H1 (cell line): ENCODE data around the gene ZSWIM9. TPM values are rescaled to one million over a fixed set of nuclear protein-coding genes. Genes with fewer than 3 reads are reported as not detected.

Experiments used
- CTCF ChIA-PET: fragments of 300-600 bp; sonication (Branson Sonifier 250); formaldehyde crosslinking; loops from one replicate; lab custom pipeline; 2021; ENCODE audit not compliant: partially characterized antibody; lab: Charles Lee
- POLR2A ChIA-PET: fragments of 300-600 bp; sonication (Branson Sonifier 250); formaldehyde crosslinking; loops from one replicate; lab custom pipeline; 2021; ENCODE audit warnings: inconsistent platforms; ENCODE audit not compliant: partially characterized antibody; lab: Charles Lee
- DNase-seq, 2 experiments: peaks; one replicate each; pipeline versions ENCODE4 v3.0.0 to v3.0.0-alpha.2; 2010 to 2022; ENCODE audit warnings: low spot score in 2 of 2, low read depth in 1 of 2, mixed read lengths in 1 of 2
- FAIRE-seq: peaks from 2 replicates; lab custom pipeline; 2011; peaks lifted over from hg19 to GRCh38; lab: Jason Lieb, UNC
- H2AFZ ChIP-seq: 2 replicates; pipeline ENCODE4 v1.8.1; 2012; ENCODE audit warnings: low read length, inconsistent platforms
- H2AK5ac ChIP-seq: 2 replicates; pipeline ENCODE4 v1.6.1; 2013; ENCODE audit warnings: low read depth, low read length
- H2BK120ac ChIP-seq: replicated peaks from 2 replicates; pipeline ENCODE3; 2013; ENCODE audit warnings: low read depth, low read length, inconsistent platforms
- H2BK12ac ChIP-seq: 2 replicates; pipeline ENCODE4 v1.6.1; 2013; ENCODE audit warnings: low read depth, low read length
- H2BK15ac ChIP-seq: 2 replicates; pipeline ENCODE4 v1.6.1; 2013; ENCODE audit warnings: low read length
- H2BK20ac ChIP-seq: 2 replicates; pipeline ENCODE4 v1.6.1; 2013; ENCODE audit warnings: low read length
- H2BK5ac ChIP-seq: 2 replicates; pipeline ENCODE4 v1.6.1; 2013; ENCODE audit warnings: low read depth, low read length
- H3K14ac ChIP-seq: 2 replicates; pipeline ENCODE4 v1.6.1; 2013; ENCODE audit warnings: inconsistent platforms; ENCODE audit not compliant: insufficient read length
- H3K18ac ChIP-seq: 2 replicates; pipeline ENCODE4 v1.6.1; 2013; ENCODE audit warnings: low read length; ENCODE audit errors: extremely low read depth
- H3K23ac ChIP-seq: 2 replicates; pipeline ENCODE4 v1.6.1; 2013; ENCODE audit warnings: inconsistent platforms; ENCODE audit not compliant: insufficient read length
- H3K23me2 ChIP-seq: 2 replicates; pipeline ENCODE4 v1.6.1; 2013; ENCODE audit warnings: low read depth, low read length
- H3K27ac ChIP-seq: 2 replicates; pipeline ENCODE4 v1.6.1; 2011; ENCODE audit warnings: low read depth, low read length, inconsistent platforms
- H3K27me3 ChIP-seq, 4 experiments: replicated peaks in 1 of 4; 1 replicate in 1 of 4; 2 replicates in 3 of 4; pipeline versions ENCODE4 v1.6.1 to v1.8.1; 2011 to 2013; ENCODE audit warnings: low read length in 3 of 4, mild to moderate bottlenecking in 3 of 4, inconsistent platforms in 2 of 4, mixed read lengths in 2 of 4, moderate library complexity in 1 of 4; ENCODE audit not compliant: control insufficient read depth in 3 of 4, insufficient read depth in 3 of 4; ENCODE audit errors: extremely low read depth in 1 of 4
- H3K36me3 ChIP-seq, 4 experiments: 2 replicates each; pipeline versions ENCODE4 v1.6.1 to v1.8.1; 2011 to 2013; ENCODE audit warnings: mild to moderate bottlenecking in 4 of 4, low read length in 3 of 4, moderate library complexity in 2 of 4, control low read depth in 1 of 4, inconsistent platforms in 1 of 4; ENCODE audit not compliant: insufficient read depth in 4 of 4, control insufficient read depth in 2 of 4
- H3K4ac ChIP-seq: replicated peaks from 2 replicates; pipeline ENCODE3; 2013; ENCODE audit warnings: low read length, low read depth, mixed read lengths, inconsistent platforms; ENCODE audit not compliant: insufficient read length
- H3K4me1 ChIP-seq, 4 experiments: replicated peaks in 1 of 4; 1 replicate in 1 of 4; 2 replicates in 3 of 4; pipeline versions ENCODE4 v1.6.1 to v1.8.1; 2011 to 2013; ENCODE audit warnings: low read length in 3 of 4, inconsistent platforms in 2 of 4, mixed read lengths in 1 of 4; ENCODE audit not compliant: insufficient read depth in 4 of 4, control insufficient read depth in 3 of 4
- H3K4me2 ChIP-seq, 2 experiments: 2 replicates each; pipeline versions ENCODE4 v1.6.1 to v1.8.1; 2011 to 2013; ENCODE audit warnings: low read depth in 2 of 2, low read length in 2 of 2, control low read depth in 1 of 2, inconsistent platforms in 1 of 2, mild to moderate bottlenecking in 1 of 2; ENCODE audit not compliant: insufficient read depth in 1 of 2
- H3K4me3 ChIP-seq, 4 experiments: fragments of 200-600, 300-600 bp in 1 of 4; sonication (generic), shearing (Covaris generic), sonication (Bioruptor Twin) in 1 of 4; 2 replicates each; pipeline versions ENCODE4 v1.5.1 to v1.8.1; 2011 to 2016; ENCODE audit warnings: low read length in 4 of 4, low read depth in 3 of 4, control low read depth in 2 of 4, inconsistent platforms in 2 of 4, mild to moderate bottlenecking in 2 of 4, mixed read lengths in 1 of 4, moderate library complexity in 1 of 4; ENCODE audit not compliant: insufficient read depth in 2 of 4; ENCODE audit errors: extremely low read depth in 1 of 4
- H3K56ac ChIP-seq: replicated peaks from 2 replicates; pipeline ENCODE3; 2013; ENCODE audit warnings: low read depth, mild to moderate bottlenecking, mixed read lengths, low read length, inconsistent platforms; ENCODE audit not compliant: insufficient read length
- H3K79me1 ChIP-seq: 2 replicates; pipeline ENCODE4 v1.6.1; 2013; ENCODE audit warnings: low read depth, low read length, control low read depth
- H3K79me2 ChIP-seq, 2 experiments: 2 replicates each; pipeline versions ENCODE4 v1.6.1 to v1.8.1; 2012 to 2013; ENCODE audit warnings: low read length in 2 of 2, mild to moderate bottlenecking in 2 of 2, inconsistent platforms in 1 of 2; ENCODE audit not compliant: insufficient read depth in 2 of 2, control insufficient read depth in 1 of 2
- H3K9ac ChIP-seq, 4 experiments: replicated peaks in 1 of 4; 1 replicate in 1 of 4; 2 replicates in 3 of 4; pipeline versions ENCODE4 v1.6.1 to v1.8.1; 2011 to 2013; ENCODE audit warnings: low read depth in 3 of 4, low read length in 3 of 4, control low read depth in 2 of 4, mild to moderate bottlenecking in 2 of 4, moderate library complexity in 2 of 4, inconsistent platforms in 1 of 4; ENCODE audit errors: extremely low read depth in 1 of 4
- H3K9me3 ChIP-seq, 2 experiments: 2 replicates each; pipeline versions ENCODE4 v1.6.1 to v1.8.1; 2012 to 2013; ENCODE audit warnings: mild to moderate bottlenecking in 2 of 2, moderate library complexity in 2 of 2, control low read depth in 1 of 2, inconsistent platforms in 1 of 2, low read depth in 1 of 2, low read length in 1 of 2, mixed read lengths in 1 of 2; ENCODE audit not compliant: insufficient read depth in 2 of 2
- H4K20me1 ChIP-seq, 2 experiments: replicated peaks in 1 of 2; 2 replicates each; pipeline versions ENCODE3 to v1.8.1; 2011 to 2013; ENCODE audit warnings: inconsistent platforms in 2 of 2, low read length in 2 of 2, mild to moderate bottlenecking in 1 of 2; ENCODE audit not compliant: insufficient read depth in 2 of 2, control insufficient read depth in 1 of 2
- H4K5ac ChIP-seq: 2 replicates; pipeline ENCODE4 v1.6.1; 2013; ENCODE audit warnings: low read length, low read depth, mixed read lengths, inconsistent platforms; ENCODE audit not compliant: insufficient read length
- H4K8ac ChIP-seq: 2 replicates; pipeline ENCODE4 v1.8.0; 2013; ENCODE audit warnings: mild to moderate bottlenecking, moderate library complexity, low read length, inconsistent platforms; ENCODE audit not compliant: insufficient read depth; ENCODE audit errors: extremely low read depth
- H4K91ac ChIP-seq: replicated peaks from 2 replicates; pipeline ENCODE3; 2013; ENCODE audit warnings: low read length, mixed read lengths, inconsistent platforms; ENCODE audit not compliant: insufficient read length
- BACH1 ChIP-seq: IDR thresholded peaks from 2 replicates; pipeline ENCODE4 v1.6.1; 2012; ENCODE audit warnings: low read length, improper control_type of control experiment
- JUN ChIP-seq: IDR thresholded peaks from 2 replicates; pipeline ENCODE4 v1.6.1; 2011; ENCODE audit warnings: low read depth, mild to moderate bottlenecking, improper control_type of control experiment, low read length
- RAD21 ChIP-seq, 2 experiments: IDR thresholded peaks in 1 of 2; conservative IDR thresholded peaks in 1 of 2; 2 replicates each; pipeline ENCODE4 v1.6.1; 2011; ENCODE audit warnings: low read depth in 2 of 2, low read length in 2 of 2, improper control_type of control experiment in 1 of 2, inconsistent platforms in 1 of 2, mild to moderate bottlenecking in 1 of 2, moderate library complexity in 1 of 2
- TEAD4 ChIP-seq: IDR thresholded peaks from 2 replicates; pipeline ENCODE4 v1.6.1; 2012; ENCODE audit warnings: low read depth, low read length, inconsistent platforms, mixed read lengths
- WGBS, 2 experiments: shearing (Covaris generic) in 1 of 2; methylation state at CpG; one replicate each; pipeline versions ENCODE4 v1.1.6 to v1.1.7; 2013 to 2015; ENCODE audit warnings: low lambda C conversion rate in 2 of 2, mixed read lengths in 2 of 2, inconsistent platforms in 1 of 2, low coverage in 1 of 2, missing lambda C conversion rate in 1 of 2; ENCODE audit not compliant: insufficient replicate concordance in 2 of 2, insufficient coverage in 1 of 2, insufficient read length in 1 of 2; ENCODE audit errors: extremely low coverage in 1 of 2, missing lambda C conversion rate in 1 of 2; 5-methylcytosine and 5-hydroxymethylcytosine counted together
- polyA plus RNA-seq, 7 experiments: library from polyadenylated mRNA; depleted of rRNA in 3 of 7; stranded (reverse) in 5 of 7; unstranded in 2 of 7; fragments of >200 nt in 5 of 7; fragments of 200-250 nt in 2 of 7; gene quantifications; 1 replicate in 5 of 7; 2 replicates in 1 of 7; 4 replicates in 1 of 7; pipeline versions ENCODE4 v1.2.1 to v1.2.3, GENCODE V29; 2011 to 2013; ENCODE audit warnings: missing spikeins in 2 of 7, mixed read lengths in 2 of 7
- total RNA-seq: library from RNA; stranded (reverse); fragmentation: NEBNext Ultra II Directional; extraction: Animal tissue kit (Norgen Biotek cat#: 25700); gene quantifications from 2 replicates; pipeline ENCODE4 v1.2.1, GENCODE V29; 2021
- TF ChIP-seq, protein P1 (sequence below), 3 experiments: IDR thresholded peaks; 1 replicate in 2 of 3; 2 replicates in 1 of 3; pipeline versions ENCODE4 v1.5.1 to v1.6.1; 2011; ENCODE audit warnings: low read length in 3 of 3, mild to moderate bottlenecking in 3 of 3, inconsistent platforms in 2 of 3, low read depth in 1 of 3, moderate library complexity in 1 of 3; ENCODE audit not compliant: insufficient read depth in 1 of 3; ENCODE audit errors: control extremely low read depth in 1 of 3

ZSWIM9 gene
- total and polyA plus RNA-seq, 2 of the 8 experiments (the other 6 are each of a cell fraction or from before 2014, with no cell fraction given): 1.5 to 10.4 TPM

DNA sequence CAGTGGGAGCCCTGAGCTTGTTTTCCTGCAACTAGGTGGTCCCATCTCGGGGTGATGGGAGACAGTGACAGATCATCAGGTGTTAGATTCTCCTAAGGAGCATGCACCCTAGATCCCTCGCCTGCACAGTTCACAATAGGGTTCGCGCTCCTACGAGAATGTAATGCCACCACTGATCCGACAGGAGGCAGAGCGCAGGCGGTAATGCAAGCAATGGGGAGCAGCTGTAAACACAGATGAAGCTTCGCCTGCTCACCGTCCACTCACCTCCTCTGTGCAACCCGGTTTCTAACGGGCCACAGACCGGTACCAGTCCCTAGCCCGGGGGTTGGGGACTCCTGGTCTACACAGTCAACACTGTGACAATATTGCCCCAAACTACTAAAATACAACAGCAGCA is 46.5 kb downstream of the ZSWIM9 start:
- Histone ChIP-seq H3K14ac (no peak overlapping the region), H3K4me3 (no peak overlapping the region), H2BK12ac (no peak overlapping the region), H3K79me2 (no peaks in the 10 kb centered on the region), H3K36me3 (no peaks in the 10 kb centered on the region), H3K9me3 (no peaks in the 10 kb centered on the region), H3K23ac (no peak overlapping the region), H2BK5ac (no peak overlapping the region), H2BK15ac (no peak overlapping the region), H4K20me1 (peaks cover 0 to 2% of the 10 kb centered on the region in 2 experiments), H3K4ac (no peak overlapping the region), H4K8ac (no peak overlapping the region), H2BK120ac (no peak overlapping the region), H3K27me3 (no peaks in the 10 kb centered on the region), H4K91ac (no peak overlapping the region), H3K4me2 (no peak overlapping the region), H3K9ac (no peak overlapping the region), H4K5ac (no peak overlapping the region), H3K23me2 (no peaks in the 10 kb centered on the region), H2AK5ac (no peak overlapping the region), H2AFZ (no peak overlapping the region), H2BK20ac (no peak overlapping the region), H3K79me1 (no peaks in the 10 kb centered on the region)
- CTCF ChIA-PET: interaction anchor here (0.5 to 6.8 kb wide), 31 partner anchors 8 to 1344 kb away, joined by 3 to 68 read pairs (median 4); partner anchors contain the start of genes CARD8 and ZNF114
- FAIRE-seq (peak; percentile 77), DNase-seq (peak in 1 of 2 experiments; percentile 74)
- POLR2A ChIA-PET: interaction anchor here (1.2 to 2.9 kb wide), 2 partner anchors 13 to 18 kb away, joined by 3 to 9 read pairs; no protein-coding TSS in a partner anchor
- WGBS, 2 experiments: 59% methylated on average over 14 of the region's 14 CpGs; no CpG with 5 or more reads in 1 of the 2 experiments
- no peak for TF ChIP-seq JUN
- no peak for TF ChIP-seq BACH1
- 0 out of 2 replicates have a peak, but pooled peaks have one; percentile 15 for TF ChIP-seq TEAD4
- TF ChIP-seq, protein P1, sequence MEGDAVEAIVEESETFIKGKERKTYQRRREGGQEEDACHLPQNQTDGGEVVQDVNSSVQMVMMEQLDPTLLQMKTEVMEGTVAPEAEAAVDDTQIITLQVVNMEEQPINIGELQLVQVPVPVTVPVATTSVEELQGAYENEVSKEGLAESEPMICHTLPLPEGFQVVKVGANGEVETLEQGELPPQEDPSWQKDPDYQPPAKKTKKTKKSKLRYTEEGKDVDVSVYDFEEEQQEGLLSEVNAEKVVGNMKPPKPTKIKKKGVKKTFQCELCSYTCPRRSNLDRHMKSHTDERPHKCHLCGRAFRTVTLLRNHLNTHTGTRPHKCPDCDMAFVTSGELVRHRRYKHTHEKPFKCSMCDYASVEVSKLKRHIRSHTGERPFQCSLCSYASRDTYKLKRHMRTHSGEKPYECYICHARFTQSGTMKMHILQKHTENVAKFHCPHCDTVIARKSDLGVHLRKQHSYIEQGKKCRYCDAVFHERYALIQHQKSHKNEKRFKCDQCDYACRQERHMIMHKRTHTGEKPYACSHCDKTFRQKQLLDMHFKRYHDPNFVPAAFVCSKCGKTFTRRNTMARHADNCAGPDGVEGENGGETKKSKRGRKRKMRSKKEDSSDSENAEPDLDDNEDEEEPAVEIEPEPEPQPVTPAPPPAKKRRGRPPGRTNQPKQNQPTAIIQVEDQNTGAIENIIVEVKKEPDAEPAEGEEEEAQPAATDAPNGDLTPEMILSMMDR (IDR thresholded peaks at IDR 0.05; ENCODE audit: control extremely low read depth in 1 of 3, insufficient read depth in 1 of 3, low read depth in 1 of 3, low read length in 3 of 3): peak; percentile 62 to 83 (median 76)
- peak; percentile 39 to 52 for TF ChIP-seq RAD21 (IDR thresholded peaks at IDR 0.05 in 1 of 2, conservative IDR thresholded peaks at IDR 0.05 in 1 of 2; ENCODE audit: low read depth in 2 of 2, low read length in 2 of 2)
- TF ChIP-seq, all 59 proteins: peak for 3
- no peak overlapping the region for H3K18ac ChIP-seq
- H3K27ac ChIP-seq: no peak overlapping the region
- no peaks in the 10 kb centered on the region; a peak in 1 of 7 replicates for H3K4me1 ChIP-seq
- H3K56ac ChIP-seq: no peak overlapping the region
